ENCODE measurements around the gene GCNT2. TPM values are rescaled to one million over a fixed set of nuclear protein-coding genes. Genes with fewer than 3 reads are reported as not detected.
"Not testable (repeated sequence)": the region's sequence is repeated elsewhere in the genome, so short reads cannot be mapped to it uniquely, and the experiment has no call there.

Gene GCNT2
- total RNA-seq, 1 donor from 2014 or later: 5.8 TPM

- intact Hi-C loops (cut with micrococcal nuclease): no loop called here
Observed at GRCh38 chr6:10578723-10579122, 57.6 kb downstream of the GCNT2 start.

GRCh38 chr6:10579803-10580202 is 58.7 kb downstream of the GCNT2 start:
- intact Hi-C loops (cut with micrococcal nuclease): no loop called here

GRCh38 chr6:10580570-10580969 is 59.4 kb downstream of the GCNT2 start:
- intact Hi-C loops (cut with micrococcal nuclease): no loop called here

- intact Hi-C loops (cut with micrococcal nuclease): not testable (repeated sequence)
Observed at GRCh38 chr6:10581402-10581801, 60.3 kb downstream of the GCNT2 start.

GRCh38 chr6:10582774-10583508 is 61.8 kb downstream of the GCNT2 start:
- intact Hi-C loops (cut with micrococcal nuclease): loop anchor here (2.0 kb wide), 1 partner anchor 112 kb away; the partner anchor contains the start of genes C6orf52 and PAK1IP1

GRCh38 chr6:10583509-10583901 is 62.4 kb downstream of the GCNT2 start:
- intact Hi-C loops (cut with micrococcal nuclease): loop anchor here (2.0 kb wide), 1 partner anchor 111 kb away; the partner anchor contains the start of genes C6orf52 and PAK1IP1

GRCh38 chr6:10584607-10585006 is 63.5 kb downstream of the GCNT2 start:
- intact Hi-C loops (cut with micrococcal nuclease): no loop called here

GRCh38 chr6:10585209-10585845 is 64.2 kb downstream of the GCNT2 start:
- intact Hi-C loops (cut with micrococcal nuclease): no loop called here

- intact Hi-C loops (cut with micrococcal nuclease): no loop called here
Observed at GRCh38 chr6:10586302-10586701, 65.2 kb downstream of the GCNT2 start.

GRCh38 chr6:10587656-10588406 is 66.7 kb downstream of the GCNT2 start:
- intact Hi-C loops (cut with micrococcal nuclease): no loop called here

GRCh38 chr6:10588562-10589428 is 67.6 kb downstream of the GCNT2 start:
- intact Hi-C loops (cut with micrococcal nuclease): no loop called here

GRCh38 chr6:10589429-10589727 is 68.2 kb downstream of the GCNT2 start:
- intact Hi-C loops (cut with micrococcal nuclease): no loop called here

GRCh38 chr6:10589983-10590382 is 68.8 kb downstream of the GCNT2 start:
- intact Hi-C loops (cut with micrococcal nuclease): no loop called here

GRCh38 chr6:10591422-10592160 is 70.4 kb downstream of the GCNT2 start:
- intact Hi-C loops (cut with micrococcal nuclease): no loop called here

GRCh38 chr6:10595731-10596664 is 74.8 kb downstream of the GCNT2 start:
- intact Hi-C loops (cut with micrococcal nuclease): no loop called here

GRCh38 chr6:10597499-10598001 is 76.4 kb downstream of the GCNT2 start:
- intact Hi-C loops (cut with micrococcal nuclease): no loop called here

- intact Hi-C loops (cut with micrococcal nuclease): no loop called here
Observed at GRCh38 chr6:10598084-10598960, 77.2 kb downstream of the GCNT2 start.

GRCh38 chr6:10599046-10599445 is 77.9 kb downstream of the GCNT2 start:
- intact Hi-C loops (cut with micrococcal nuclease): no loop called here

All from T-helper 1 cell treated with Interleukin-12 subunit alpha and Interleukin-12 subunit beta and Interleukin-4 antibody, amounts not matched to agents 30 ng/mL and 1 ng/mL, for 36 hours (primary cell).